ENCODE data around the gene SH2D4B.

- TF ChIP-seq CTCF (IDR thresholded peaks at IDR 0.05) = no peak
- TF ChIP-seq POLR2A (IDR thresholded peaks at IDR 0.05) = no peak
Observed at GRCh38 chr10:80526218-80526617, 11.5 kb upstream of the SH2D4B start.
